GM12878 (cell line): ENCODE results near the gene EHBP1L1. TPM values are rescaled to one million over a fixed set of nuclear protein-coding genes. Genes with fewer than 3 reads are reported as not detected.

Source experiments
- ATAC-seq: fragments of 200-7000 bp; cut with Tn5 transposase; 3 replicates; pipeline ENCODE4 v1.9.1; 2020; ENCODE audit warnings: mild to moderate bottlenecking, moderate library complexity
- BruUV-seq: library from RNA; stranded (reverse); fragments of 400-500 nt; replicated peaks from 2 replicates; lab custom pipeline; 2021; lab: Mats Ljungman, UMichigan
- CTCF ChIA-PET: fragments of 300-600 bp; sonication (Branson Sonifier 250); formaldehyde crosslinking; extraction: SDS; loops from one replicate; lab custom pipeline; 2021; ENCODE audit warnings: inconsistent platforms; lab: Yijun Ruan, JAX
- POLR2A ChIA-PET: fragments of 350-600 bp; formaldehyde crosslinking; extraction: SDS; loops from one replicate; lab custom pipeline; 2021; ENCODE audit warnings: inconsistent platforms; lab: Charles Lee
- RAD21 ChIA-PET: fragments of 300-600 bp; sonication (Branson Sonifier 250); formaldehyde crosslinking; loops from one replicate; lab custom pipeline; 2023; ENCODE audit warnings: antibody characterized with exemption; ENCODE audit not compliant: unreplicated experiment; lab: Charles Lee
- SMC1A ChIA-PET: fragments of 300-600 bp; sonication (Branson Sonifier 250); formaldehyde crosslinking; loops from one replicate; lab custom pipeline; 2023; ENCODE audit not compliant: unreplicated experiment, uncharacterized antibody; lab: Charles Lee
- DNase-seq: peaks from one replicate; pipeline ENCODE4 v3.0.0-alpha.2; 2011; ENCODE audit warnings: low read depth, low spot score
- FAIRE-seq: peaks from 3 replicates; lab custom pipeline; 2011; peaks lifted over from hg19 to GRCh38; lab: Jason Lieb, UNC
- H2AFZ ChIP-seq: 2 replicates; pipeline ENCODE4 v1.6.0; 2011; ENCODE audit warnings: low read depth, low read length, control low read depth; ENCODE audit not compliant: control insufficient read depth
- H3K27ac ChIP-seq: 2 replicates; pipeline ENCODE4 v1.5.1; 2011; ENCODE audit warnings: control low read depth; ENCODE audit not compliant: control insufficient read depth, insufficient read depth
- H3K27me3 ChIP-seq, 2 experiments: replicated peaks in 1 of 2; 2 replicates each; pipeline versions ENCODE4 v1.6.0 to v1.6.1; 2011; ENCODE audit warnings: low read length in 1 of 2; ENCODE audit not compliant: control insufficient read depth in 2 of 2, insufficient read depth in 2 of 2
- H3K36me3 ChIP-seq, 2 experiments: 2 replicates each; pipeline ENCODE4 v1.5.1; 2011; ENCODE audit warnings: low read length in 1 of 2; ENCODE audit not compliant: control insufficient read depth in 2 of 2, insufficient read depth in 2 of 2
- H3K4me1 ChIP-seq: 2 replicates; pipeline ENCODE4 v1.6.1; 2011; ENCODE audit warnings: mild to moderate bottlenecking, low read length, moderate library complexity, mixed read lengths; ENCODE audit not compliant: control insufficient read depth, insufficient read depth
- H3K4me2 ChIP-seq: 2 replicates; pipeline ENCODE4 v1.6.0; 2011; ENCODE audit warnings: control low read depth; ENCODE audit not compliant: control insufficient read depth, insufficient read depth
- H3K4me3 ChIP-seq: fragments of 200-600 bp; sonication (generic); 2 replicates; pipeline ENCODE4 v1.5.1; 2016
- H3K79me2 ChIP-seq: 2 replicates; pipeline ENCODE4 v1.6.0; 2011; ENCODE audit warnings: low read length; ENCODE audit not compliant: control insufficient read depth, insufficient read depth
- H3K9ac ChIP-seq: 2 replicates; pipeline ENCODE4 v1.8.0; 2011; ENCODE audit warnings: low read length, control low read depth, mixed read lengths; ENCODE audit not compliant: control insufficient read depth, insufficient read depth
- H3K9me3 ChIP-seq: replicated peaks from 3 replicates; pipeline ENCODE4 v1.5.1; 2011; ENCODE audit warnings: mild to moderate bottlenecking, low read length; ENCODE audit not compliant: control insufficient read depth, insufficient read depth
- H4K20me1 ChIP-seq: 2 replicates; pipeline ENCODE4 v1.6.0; 2011; ENCODE audit not compliant: control insufficient read depth, insufficient read depth
- BHLHE40 ChIP-seq, 2 experiments: fragments of 450-650 bp in 1 of 2; IDR thresholded peaks; 2 replicates each; pipeline ENCODE4 v1.6.1; 2011 to 2017; ENCODE audit warnings: low read depth in 2 of 2, borderline replicate concordance in 1 of 2, improper control_type of control experiment in 1 of 2, low read length in 1 of 2, mild to moderate bottlenecking in 1 of 2
- CEBPB ChIP-seq, 2 experiments: fragments of 150-350 bp in 1 of 2; IDR thresholded peaks; 2 replicates each; pipeline ENCODE4 v1.6.1; 2012 to 2014; ENCODE audit warnings: low read depth in 2 of 2, low read length in 2 of 2, borderline replicate concordance in 1 of 2, inconsistent platforms in 1 of 2
- EZH2 ChIP-seq: IDR thresholded peaks from 2 replicates; pipeline ENCODE4 v1.6.1; 2012; ENCODE audit warnings: low read depth, mild to moderate bottlenecking, control low read depth, inconsistent platforms, low read length, borderline replicate concordance; ENCODE audit not compliant: control insufficient read depth
- GATAD2B ChIP-seq: fragments of 450-650 bp; conservative IDR thresholded peaks from 2 replicates; pipeline ENCODE4 v1.6.1; 2017; ENCODE audit warnings: low read depth, mild to moderate bottlenecking, moderate library complexity
- MEF2B ChIP-seq: fragments of 450-650 bp; IDR thresholded peaks from 2 replicates; pipeline ENCODE4 v1.6.1; 2018; ENCODE audit warnings: mild to moderate bottlenecking, moderate library complexity; ENCODE audit not compliant: partially characterized antibody, poor library complexity, severe bottlenecking
- NR2F1 ChIP-seq: fragments of 450-650 bp; conservative IDR thresholded peaks from 2 replicates; pipeline ENCODE4 v1.6.1; 2017; ENCODE audit warnings: mild to moderate bottlenecking
- RAD21 ChIP-seq: IDR thresholded peaks from 2 replicates; pipeline ENCODE4 v1.6.1; 2011; ENCODE audit warnings: mild to moderate bottlenecking, low read depth, low read length, moderate library complexity; ENCODE audit not compliant: insufficient read depth
- STAT1 ChIP-seq: fragments of 450-650 bp; conservative IDR thresholded peaks from 2 replicates; pipeline ENCODE4 v1.6.1; 2014; ENCODE audit warnings: antibody characterized with exemption, mild to moderate bottlenecking
- ZNF217 ChIP-seq: fragments of 450-650 bp; IDR thresholded peaks from 2 replicates; pipeline ENCODE4 v1.6.1; 2017; ENCODE audit warnings: antibody characterized with exemption, mild to moderate bottlenecking
- whole genome bisulfite sequencing: methylation state at CpG from one replicate; pipeline ENCODE4 v1.1.6; 2016; ENCODE audit warnings: low lambda C conversion rate; ENCODE audit not compliant: insufficient replicate concordance, insufficient coverage; ENCODE audit errors: missing lambda C conversion rate; 5-methylcytosine and 5-hydroxymethylcytosine counted together
- in situ Hi-C: fragments of 300-500 bp; cut with MboI; formaldehyde crosslinking; loops from 9 replicates; pipeline ENCODE4 v1.14.3; 2018; ENCODE audit warnings: mixed read lengths
- intact Hi-C: fragments of 100-400 bp; cut with micrococcal nuclease; formaldehyde crosslinking; loops from one replicate; pipeline ENCODE4 v1.14.2; 2022; ENCODE audit not compliant: unreplicated experiment
- polyA plus RNA-seq, 11 experiments: library from polyadenylated mRNA; depleted of rRNA in 4 of 11; unstranded in 6 of 11; stranded (reverse) in 5 of 11; fragments of >200 nt; fragmentation: Nextera tagmentation in 4 of 11; fragmentation: Illumina TruSeq in 1 of 11; extraction: Ambion mirVana in 4 of 11; extraction: Trizol in 1 of 11; gene quantifications; 1 replicate in 1 of 11; 2 replicates in 10 of 11; pipeline versions ENCODE4 v1.2.1 to v1.2.3, GENCODE V29; 2011 to 2016; ENCODE audit warnings: inconsistent platforms in 2 of 11, missing spikeins in 2 of 11, low read depth in 1 of 11
- total RNA-seq, 4 experiments: library from RNA; depleted of rRNA in 3 of 4; stranded (reverse); fragments of >200 nt in 3 of 4; fragmentation: Illumina TruSeq in 1 of 4; extraction: Trizol in 1 of 4; gene quantifications; 2 replicates each; pipeline versions ENCODE4 v1.2.1 to v1.2.3, GENCODE V29; 2013 to 2021
- TF ChIP-seq, protein P1 (sequence below): fragments of 450-650 bp; formaldehyde crosslinking; IDR thresholded peaks from 2 replicates; pipeline ENCODE4 v1.4.0; 2020; ENCODE audit warnings: mild to moderate bottlenecking, moderate library complexity
- TF ChIP-seq, protein P2 (sequence below): IDR thresholded peaks from 2 replicates; pipeline ENCODE4 v1.6.1; 2012; ENCODE audit warnings: improper control_type of control experiment, low read depth, low read length; ENCODE audit not compliant: insufficient replicate concordance

Gene EHBP1L1
- total and polyA plus RNA-seq, 10 of the 15 experiments (the other 5 are each of a cell fraction or from before 2014, with no cell fraction given), result 0.06 to 99.4 (median 32.7) TPM

DNA sequence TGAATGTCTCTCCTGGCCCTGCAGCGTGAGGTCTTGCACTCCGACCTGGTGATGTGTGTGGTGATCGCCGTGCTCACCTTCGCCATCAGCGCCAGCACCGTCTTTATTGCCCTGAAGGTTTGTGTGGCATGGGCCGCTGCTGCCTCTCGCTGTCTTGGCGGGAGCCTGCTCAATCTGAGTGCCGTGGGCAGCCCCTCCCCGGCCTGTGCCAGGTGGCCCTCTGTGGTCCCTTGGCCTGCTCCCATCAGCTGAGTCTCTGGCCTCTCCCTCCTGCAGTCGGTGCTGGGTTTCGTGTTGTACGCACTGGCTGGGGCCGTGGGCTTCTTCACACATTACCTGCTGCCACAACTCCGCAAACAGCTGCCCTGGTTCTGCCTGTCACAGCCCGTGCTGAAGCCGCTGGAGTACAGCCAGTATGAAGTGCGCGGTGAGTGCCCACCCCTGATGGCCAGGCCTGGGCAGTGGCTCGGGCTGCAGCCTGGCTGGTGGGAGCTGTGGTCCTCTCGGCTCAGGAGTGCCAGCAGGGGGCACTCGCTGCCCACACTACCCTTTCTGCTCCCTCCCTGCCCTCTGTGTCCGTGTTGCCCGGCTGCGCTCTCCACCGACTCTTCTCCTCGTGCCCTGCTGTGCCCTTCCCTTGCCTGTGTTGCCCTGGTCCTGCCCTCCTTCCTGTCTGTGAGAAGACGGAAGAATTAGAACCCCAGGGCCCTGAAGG, 49.9 kb downstream of the EHBP1L1 start:
- no peak overlapping the region for H3K4me3 ChIP-seq
- H3K4me2 ChIP-seq, result no peak overlapping the region
- no peak overlapping the region for H3K9ac ChIP-seq
- no peak overlapping the region for H3K27ac ChIP-seq
- no peaks in the 10 kb centered on the region; the same call in 1 of the 2 replicates for H3K79me2 ChIP-seq
- no peaks in the 10 kb centered on the region for H3K9me3 ChIP-seq
- ATAC-seq, result peak; percentile 96
- ChIA-PET SMC1A (interaction anchor here (0.7 to 2.6 kb wide), 10 partner anchors 9 to 207 kb away, joined by 3 to 14 read pairs (median 4); partner anchors contain the start of genes KAT5 and SIPA1), RAD21 (interaction anchor here (0.8 to 1.9 kb wide), 14 partner anchors 10 to 144 kb away, joined by 3 to 15 read pairs (median 4); partner anchors contain the start of genes KAT5, RELA and SIPA1), CTCF (interaction anchor here (0.6 to 3.1 kb wide), 23 partner anchors 9 to 207 kb away, joined by 3 to 26 read pairs (median 5); partner anchors contain the start of genes KAT5, PCNX3, SCYL1 and SIPA1), POLR2A (interaction anchor here (0.7 to 1.8 kb wide), 2 partner anchors 8 to 12 kb away, joined by 3 to 7 read pairs; partner anchors contain the start of gene SIPA1)
- no peak overlapping the region for H2AFZ ChIP-seq
- no peak for FAIRE-seq
- in situ Hi-C loops (no loop called here), intact Hi-C loops (loop anchor here (5.0 kb wide), 1 partner anchor 82 kb away; no protein-coding TSS in a partner anchor)
- no peaks in the 10 kb centered on the region for H3K4me1 ChIP-seq
- BruUV-seq, result no TSS peak
- no peak for DNase-seq
- H3K27me3 ChIP-seq, result no peaks in the 10 kb centered on the region
- peaks cover 28 to 39% of the 10 kb centered on the region in 2 experiments for H3K36me3 ChIP-seq
- 89% methylated on average over 30 of the region's 30 CpGs for WGBS
- no peaks in the 10 kb centered on the region for H4K20me1 ChIP-seq
- TF ChIP-seq BHLHE40 (IDR thresholded peaks at IDR 0.05; ENCODE audit: borderline replicate concordance in 1 of 2, low read depth in 2 of 2, low read length in 1 of 2) (0 out of 4 replicates have a peak, but pooled peaks of 1 of the 2 experiments have one; percentile 20), EZH2 (no peak), STAT1 (no peak), MEF2B (no peak), ZNF217 (no peak), GATAD2B (peak; percentile 38; the same call in 1 of the 2 replicates), NR2F1 (0 out of 2 replicates have a peak, but pooled peaks have one; percentile 10), RAD21 (peak; percentile 39), CEBPB (IDR thresholded peaks at IDR 0.05; ENCODE audit: borderline replicate concordance in 1 of 2, low read depth in 2 of 2, low read length in 2 of 2) (no peak)
- TF ChIP-seq, protein P1, sequence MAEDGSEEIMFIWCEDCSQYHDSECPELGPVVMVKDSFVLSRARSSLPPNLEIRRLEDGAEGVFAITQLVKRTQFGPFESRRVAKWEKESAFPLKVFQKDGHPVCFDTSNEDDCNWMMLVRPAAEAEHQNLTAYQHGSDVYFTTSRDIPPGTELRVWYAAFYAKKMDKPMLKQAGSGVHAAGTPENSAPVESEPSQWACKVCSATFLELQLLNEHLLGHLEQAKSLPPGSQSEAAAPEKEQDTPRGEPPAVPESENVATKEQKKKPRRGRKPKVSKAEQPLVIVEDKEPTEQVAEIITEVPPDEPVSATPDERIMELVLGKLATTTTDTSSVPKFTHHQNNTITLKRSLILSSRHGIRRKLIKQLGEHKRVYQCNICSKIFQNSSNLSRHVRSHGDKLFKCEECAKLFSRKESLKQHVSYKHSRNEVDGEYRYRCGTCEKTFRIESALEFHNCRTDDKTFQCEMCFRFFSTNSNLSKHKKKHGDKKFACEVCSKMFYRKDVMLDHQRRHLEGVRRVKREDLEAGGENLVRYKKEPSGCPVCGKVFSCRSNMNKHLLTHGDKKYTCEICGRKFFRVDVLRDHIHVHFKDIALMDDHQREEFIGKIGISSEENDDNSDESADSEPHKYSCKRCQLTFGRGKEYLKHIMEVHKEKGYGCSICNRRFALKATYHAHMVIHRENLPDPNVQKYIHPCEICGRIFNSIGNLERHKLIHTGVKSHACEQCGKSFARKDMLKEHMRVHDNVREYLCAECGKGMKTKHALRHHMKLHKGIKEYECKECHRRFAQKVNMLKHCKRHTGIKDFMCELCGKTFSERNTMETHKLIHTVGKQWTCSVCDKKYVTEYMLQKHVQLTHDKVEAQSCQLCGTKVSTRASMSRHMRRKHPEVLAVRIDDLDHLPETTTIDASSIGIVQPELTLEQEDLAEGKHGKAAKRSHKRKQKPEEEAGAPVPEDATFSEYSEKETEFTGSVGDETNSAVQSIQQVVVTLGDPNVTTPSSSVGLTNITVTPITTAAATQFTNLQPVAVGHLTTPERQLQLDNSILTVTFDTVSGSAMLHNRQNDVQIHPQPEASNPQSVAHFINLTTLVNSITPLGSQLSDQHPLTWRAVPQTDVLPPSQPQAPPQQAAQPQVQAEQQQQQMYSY, result no peak
- TF ChIP-seq, protein P2, sequence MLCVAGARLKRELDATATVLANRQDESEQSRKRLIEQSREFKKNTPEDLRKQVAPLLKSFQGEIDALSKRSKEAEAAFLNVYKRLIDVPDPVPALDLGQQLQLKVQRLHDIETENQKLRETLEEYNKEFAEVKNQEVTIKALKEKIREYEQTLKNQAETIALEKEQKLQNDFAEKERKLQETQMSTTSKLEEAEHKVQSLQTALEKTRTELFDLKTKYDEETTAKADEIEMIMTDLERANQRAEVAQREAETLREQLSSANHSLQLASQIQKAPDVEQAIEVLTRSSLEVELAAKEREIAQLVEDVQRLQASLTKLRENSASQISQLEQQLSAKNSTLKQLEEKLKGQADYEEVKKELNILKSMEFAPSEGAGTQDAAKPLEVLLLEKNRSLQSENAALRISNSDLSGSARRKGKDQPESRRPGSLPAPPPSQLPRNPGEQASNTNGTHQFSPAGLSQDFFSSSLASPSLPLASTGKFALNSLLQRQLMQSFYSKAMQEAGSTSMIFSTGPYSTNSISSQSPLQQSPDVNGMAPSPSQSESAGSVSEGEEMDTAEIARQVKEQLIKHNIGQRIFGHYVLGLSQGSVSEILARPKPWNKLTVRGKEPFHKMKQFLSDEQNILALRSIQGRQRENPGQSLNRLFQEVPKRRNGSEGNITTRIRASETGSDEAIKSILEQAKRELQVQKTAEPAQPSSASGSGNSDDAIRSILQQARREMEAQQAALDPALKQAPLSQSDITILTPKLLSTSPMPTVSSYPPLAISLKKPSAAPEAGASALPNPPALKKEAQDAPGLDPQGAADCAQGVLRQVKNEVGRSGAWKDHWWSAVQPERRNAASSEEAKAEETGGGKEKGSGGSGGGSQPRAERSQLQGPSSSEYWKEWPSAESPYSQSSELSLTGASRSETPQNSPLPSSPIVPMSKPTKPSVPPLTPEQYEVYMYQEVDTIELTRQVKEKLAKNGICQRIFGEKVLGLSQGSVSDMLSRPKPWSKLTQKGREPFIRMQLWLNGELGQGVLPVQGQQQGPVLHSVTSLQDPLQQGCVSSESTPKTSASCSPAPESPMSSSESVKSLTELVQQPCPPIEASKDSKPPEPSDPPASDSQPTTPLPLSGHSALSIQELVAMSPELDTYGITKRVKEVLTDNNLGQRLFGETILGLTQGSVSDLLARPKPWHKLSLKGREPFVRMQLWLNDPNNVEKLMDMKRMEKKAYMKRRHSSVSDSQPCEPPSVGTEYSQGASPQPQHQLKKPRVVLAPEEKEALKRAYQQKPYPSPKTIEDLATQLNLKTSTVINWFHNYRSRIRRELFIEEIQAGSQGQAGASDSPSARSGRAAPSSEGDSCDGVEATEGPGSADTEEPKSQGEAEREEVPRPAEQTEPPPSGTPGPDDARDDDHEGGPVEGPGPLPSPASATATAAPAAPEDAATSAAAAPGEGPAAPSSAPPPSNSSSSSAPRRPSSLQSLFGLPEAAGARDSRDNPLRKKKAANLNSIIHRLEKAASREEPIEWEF, result no peak
